ENCODE results near the gene MAP3K9.

Gene MAP3K9

DNA sequence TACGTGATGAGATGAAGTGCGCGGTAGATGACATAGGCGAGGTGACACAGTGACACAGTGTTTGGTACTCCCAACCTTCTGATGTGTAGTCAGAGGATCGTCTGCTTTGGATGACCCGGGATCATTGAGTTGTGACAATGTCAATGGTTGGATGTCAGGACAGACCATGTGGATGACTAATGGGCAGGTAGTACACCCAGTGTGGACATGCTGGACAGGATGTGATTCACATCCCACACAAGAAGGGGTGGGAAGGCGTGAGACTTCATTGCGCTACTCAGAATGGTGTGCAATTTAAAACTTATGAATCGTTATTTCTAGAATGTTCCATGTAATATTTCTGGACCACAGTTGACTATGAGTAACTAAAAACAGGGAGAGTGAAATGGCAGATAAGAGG is 23.8 kb downstream of the MAP3K9 start:
- no peaks in the 10 kb centered on the region for H3K9me3 ChIP-seq (ENCODE audit: insufficient read depth, low read depth, low read length)
- no peaks in the 10 kb centered on the region for H3K79me2 ChIP-seq (ENCODE audit: insufficient read depth, low read length)
- H3K4me2 ChIP-seq (ENCODE audit: low read depth, low read length, poor library complexity, severe bottlenecking) = no peak overlapping the region
- H3K27me3 ChIP-seq (ENCODE audit: insufficient read depth, low read length, poor library complexity, severe bottlenecking) = peaks cover 11% of the 10 kb centered on the region
- H3K4me3 ChIP-seq (ENCODE audit: low read length, poor library complexity, severe bottlenecking) = no peak overlapping the region
- H2AFZ ChIP-seq (ENCODE audit: low read length) = no peak overlapping the region
- no peak for TF ChIP-seq EZH2phosphoT487 (IDR thresholded peaks at IDR 0.05; ENCODE audit: borderline replicate concordance)
- TF ChIP-seq, protein P1, sequence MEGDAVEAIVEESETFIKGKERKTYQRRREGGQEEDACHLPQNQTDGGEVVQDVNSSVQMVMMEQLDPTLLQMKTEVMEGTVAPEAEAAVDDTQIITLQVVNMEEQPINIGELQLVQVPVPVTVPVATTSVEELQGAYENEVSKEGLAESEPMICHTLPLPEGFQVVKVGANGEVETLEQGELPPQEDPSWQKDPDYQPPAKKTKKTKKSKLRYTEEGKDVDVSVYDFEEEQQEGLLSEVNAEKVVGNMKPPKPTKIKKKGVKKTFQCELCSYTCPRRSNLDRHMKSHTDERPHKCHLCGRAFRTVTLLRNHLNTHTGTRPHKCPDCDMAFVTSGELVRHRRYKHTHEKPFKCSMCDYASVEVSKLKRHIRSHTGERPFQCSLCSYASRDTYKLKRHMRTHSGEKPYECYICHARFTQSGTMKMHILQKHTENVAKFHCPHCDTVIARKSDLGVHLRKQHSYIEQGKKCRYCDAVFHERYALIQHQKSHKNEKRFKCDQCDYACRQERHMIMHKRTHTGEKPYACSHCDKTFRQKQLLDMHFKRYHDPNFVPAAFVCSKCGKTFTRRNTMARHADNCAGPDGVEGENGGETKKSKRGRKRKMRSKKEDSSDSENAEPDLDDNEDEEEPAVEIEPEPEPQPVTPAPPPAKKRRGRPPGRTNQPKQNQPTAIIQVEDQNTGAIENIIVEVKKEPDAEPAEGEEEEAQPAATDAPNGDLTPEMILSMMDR (conservative IDR thresholded peaks at IDR 0.05; ENCODE audit: low read length) = no peak
- H3F3A ChIP-seq (ENCODE audit: low read depth) = no peaks in the 10 kb centered on the region
- no peaks in the 10 kb centered on the region for H3K9me2 ChIP-seq (replicated peaks; ENCODE audit: low read depth, low read length)
- peaks cover 7% of the 10 kb centered on the region for H4K20me1 ChIP-seq (ENCODE audit: insufficient read depth, low read length, poor library complexity, severe bottlenecking)
- H3K9ac ChIP-seq (ENCODE audit: low read depth, low read length, poor library complexity, severe bottlenecking) = no peak overlapping the region
- H3K36me3 ChIP-seq (ENCODE audit: insufficient read depth, low read length) = no peaks in the 10 kb centered on the region
- peaks cover 9% of the 10 kb centered on the region for H3K4me1 ChIP-seq (ENCODE audit: insufficient read depth, low read length, poor library complexity, severe bottlenecking)

GRCh38 chr14:70784886-70785285 is 24.4 kb downstream of the MAP3K9 start:
- TF ChIP-seq EZH2phosphoT487 (IDR thresholded peaks at IDR 0.05; ENCODE audit: borderline replicate concordance) = no peak
- TF ChIP-seq, protein P1 (conservative IDR thresholded peaks at IDR 0.05; ENCODE audit: low read length) = no peak
- no peaks in the 10 kb centered on the region for H3K79me2 ChIP-seq (ENCODE audit: insufficient read depth, low read length)

DNA sequence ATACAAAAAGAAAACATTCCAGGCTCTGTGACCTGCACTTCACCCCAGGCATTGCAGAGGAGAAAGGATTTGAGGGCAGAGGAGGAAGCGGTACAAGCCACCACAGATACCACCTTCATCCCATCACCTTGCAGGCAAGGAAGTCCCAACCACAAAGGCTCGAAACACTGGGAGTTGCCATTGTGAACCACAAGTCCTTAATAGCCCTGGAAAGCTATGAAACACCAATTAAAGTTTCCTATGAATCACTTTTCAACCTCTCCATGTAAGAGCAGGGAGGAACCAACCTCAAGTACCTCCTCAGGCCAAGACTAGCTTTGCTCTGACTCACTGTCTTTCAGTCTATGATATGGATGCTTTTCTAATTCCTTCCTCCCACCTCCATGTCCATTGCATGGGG is 27.0 kb downstream of the MAP3K9 start:
- no peaks in the 10 kb centered on the region for H3K9me3 ChIP-seq (ENCODE audit: insufficient read depth, low read depth, low read length)
- no peak overlapping the region for H2AFZ ChIP-seq (ENCODE audit: low read length)
- H3K4me2 ChIP-seq (ENCODE audit: low read depth, low read length, poor library complexity, severe bottlenecking) = no peak overlapping the region
- no peaks in the 10 kb centered on the region for H3K79me2 ChIP-seq (ENCODE audit: insufficient read depth, low read length)
- H3K4me1 ChIP-seq (ENCODE audit: insufficient read depth, low read length, poor library complexity, severe bottlenecking) = peaks cover 9% of the 10 kb centered on the region
- no peak overlapping the region for H3K9ac ChIP-seq (ENCODE audit: low read depth, low read length, poor library complexity, severe bottlenecking)
- no peaks in the 10 kb centered on the region for H3K9me2 ChIP-seq (replicated peaks; ENCODE audit: low read depth, low read length)
- TF ChIP-seq, protein P1 (conservative IDR thresholded peaks at IDR 0.05; ENCODE audit: low read length) = no peak
- no peak for TF ChIP-seq EZH2phosphoT487 (IDR thresholded peaks at IDR 0.05; ENCODE audit: borderline replicate concordance)
- H3K4me3 ChIP-seq (ENCODE audit: low read length, poor library complexity, severe bottlenecking) = no peak overlapping the region
- H3F3A ChIP-seq (ENCODE audit: low read depth) = no peaks in the 10 kb centered on the region
- H3K27me3 ChIP-seq (ENCODE audit: insufficient read depth, low read length, poor library complexity, severe bottlenecking) = peaks cover 30% of the 10 kb centered on the region
- H3K36me3 ChIP-seq (ENCODE audit: insufficient read depth, low read length) = no peaks in the 10 kb centered on the region
- peaks cover 7% of the 10 kb centered on the region for H4K20me1 ChIP-seq (ENCODE audit: insufficient read depth, low read length, poor library complexity, severe bottlenecking)

More at GRCh38 chr14:70784886-70785285, 24.4 kb downstream of the MAP3K9 start:
- Histone ChIP-seq H3F3A (ENCODE audit: low read depth) (no peaks in the 10 kb centered on the region), H3K9ac (ENCODE audit: low read depth, low read length, poor library complexity, severe bottlenecking) (no peak overlapping the region), H4K20me1 (ENCODE audit: insufficient read depth, low read length, poor library complexity, severe bottlenecking) (peaks cover 7% of the 10 kb centered on the region), H3K4me1 (ENCODE audit: insufficient read depth, low read length, poor library complexity, severe bottlenecking) (peaks cover 9% of the 10 kb centered on the region), H3K4me3 (ENCODE audit: low read length, poor library complexity, severe bottlenecking) (no peak overlapping the region), H3K27me3 (ENCODE audit: insufficient read depth, low read length, poor library complexity, severe bottlenecking) (peaks cover 14% of the 10 kb centered on the region), H2AFZ (ENCODE audit: low read length) (no peak overlapping the region), H3K9me2 (replicated peaks; ENCODE audit: low read depth, low read length) (no peaks in the 10 kb centered on the region), H3K9me3 (ENCODE audit: insufficient read depth, low read depth, low read length) (no peaks in the 10 kb centered on the region), H3K36me3 (ENCODE audit: insufficient read depth, low read length) (no peaks in the 10 kb centered on the region), H3K4me2 (ENCODE audit: low read depth, low read length, poor library complexity, severe bottlenecking) (no peak overlapping the region)

Measured in Loucy (cell line).